ENCODE data around the gene CPA2. TPM values are rescaled to one million over a fixed set of nuclear protein-coding genes. Genes with fewer than 3 reads are reported as not detected.
A peak's percentile ranks its signal among the peaks of the same experiment; 100 is the strongest.

CPA2 gene
- total and polyA plus RNA-seq, 2 donors from 2014 or later = not detected

GRCh38 chr7:130277763-130278643 lies 11.3 kb downstream of the CPA2 start:
- no peaks in the 10 kb centered on the region for H3K36me3 ChIP-seq (ENCODE audit: control insufficient read depth in 2 of 3, insufficient read depth in 3 of 3, low read length in 3 of 3)
- intact Hi-C loops (cut with DNase I) = no loop called here

GRCh38 chr7:130278860-130279259 lies 12.2 kb downstream of the CPA2 start:
- intact Hi-C loops (cut with DNase I) = no loop called here
- peaks cover 0 to 22% (median 0%) of the 10 kb centered on the region in 3 donors for H3K4me1 ChIP-seq (ENCODE audit: control insufficient read depth in 2 of 3, insufficient read depth in 2 of 3, low read depth in 1 of 3, low read length in 3 of 3)
- H3K36me3 ChIP-seq (ENCODE audit: control insufficient read depth in 2 of 3, insufficient read depth in 3 of 3, low read length in 3 of 3) = no peaks in the 10 kb centered on the region
- peak in 3 of 5 donors; percentile 24 to 93 (median 75) for DNase-seq
- no peak overlapping the region for H3K4me3 ChIP-seq (ENCODE audit: low read length in 3 of 3)
- H3K9ac ChIP-seq (ENCODE audit: low read length in 3 of 3) = no peak overlapping the region
- no peak for FAIRE-seq
- H3K27ac ChIP-seq (ENCODE audit: low read depth in 2 of 2, low read length in 2 of 2) = no peak overlapping the region
- no peaks in the 10 kb centered on the region for H3K9me3 ChIP-seq (ENCODE audit: control insufficient read depth in 2 of 3, insufficient read depth in 1 of 3, low read length in 3 of 3)
- TF ChIP-seq, protein P1, sequence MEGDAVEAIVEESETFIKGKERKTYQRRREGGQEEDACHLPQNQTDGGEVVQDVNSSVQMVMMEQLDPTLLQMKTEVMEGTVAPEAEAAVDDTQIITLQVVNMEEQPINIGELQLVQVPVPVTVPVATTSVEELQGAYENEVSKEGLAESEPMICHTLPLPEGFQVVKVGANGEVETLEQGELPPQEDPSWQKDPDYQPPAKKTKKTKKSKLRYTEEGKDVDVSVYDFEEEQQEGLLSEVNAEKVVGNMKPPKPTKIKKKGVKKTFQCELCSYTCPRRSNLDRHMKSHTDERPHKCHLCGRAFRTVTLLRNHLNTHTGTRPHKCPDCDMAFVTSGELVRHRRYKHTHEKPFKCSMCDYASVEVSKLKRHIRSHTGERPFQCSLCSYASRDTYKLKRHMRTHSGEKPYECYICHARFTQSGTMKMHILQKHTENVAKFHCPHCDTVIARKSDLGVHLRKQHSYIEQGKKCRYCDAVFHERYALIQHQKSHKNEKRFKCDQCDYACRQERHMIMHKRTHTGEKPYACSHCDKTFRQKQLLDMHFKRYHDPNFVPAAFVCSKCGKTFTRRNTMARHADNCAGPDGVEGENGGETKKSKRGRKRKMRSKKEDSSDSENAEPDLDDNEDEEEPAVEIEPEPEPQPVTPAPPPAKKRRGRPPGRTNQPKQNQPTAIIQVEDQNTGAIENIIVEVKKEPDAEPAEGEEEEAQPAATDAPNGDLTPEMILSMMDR (IDR thresholded peaks at IDR 0.05; ENCODE audit: borderline replicate concordance, extremely low read depth, insufficient read depth) = no peak
- no peaks in the 10 kb centered on the region for H3K27me3 ChIP-seq (ENCODE audit: control insufficient read depth, insufficient read depth, low read length)

More at GRCh38 chr7:130277763-130278643, 11.3 kb downstream of the CPA2 start:
- DNase-seq (peak in 4 of 5 donors; percentile 88 to 96 (median 91)), FAIRE-seq (no peak)
- TF ChIP-seq, protein P1 (IDR thresholded peaks at IDR 0.05; ENCODE audit: borderline replicate concordance, extremely low read depth, insufficient read depth) = peak; percentile 69
- Histone ChIP-seq H3K4me3 (ENCODE audit: low read length in 3 of 3) (no peak overlapping the region), H3K27ac (ENCODE audit: low read depth in 2 of 2, low read length in 2 of 2) (no peak overlapping the region), H3K27me3 (ENCODE audit: control insufficient read depth, insufficient read depth, low read length) (no peaks in the 10 kb centered on the region), H3K4me1 (ENCODE audit: control insufficient read depth in 2 of 3, insufficient read depth in 2 of 3, low read depth in 1 of 3, low read length in 3 of 3) (peaks cover 0 to 23% (median under 1%) of the 10 kb centered on the region in 3 donors), H3K9me3 (ENCODE audit: control insufficient read depth in 2 of 3, insufficient read depth in 1 of 3, low read length in 3 of 3) (no peaks in the 10 kb centered on the region), H3K9ac (ENCODE audit: low read length in 3 of 3) (no peak overlapping the region)

DNA sequence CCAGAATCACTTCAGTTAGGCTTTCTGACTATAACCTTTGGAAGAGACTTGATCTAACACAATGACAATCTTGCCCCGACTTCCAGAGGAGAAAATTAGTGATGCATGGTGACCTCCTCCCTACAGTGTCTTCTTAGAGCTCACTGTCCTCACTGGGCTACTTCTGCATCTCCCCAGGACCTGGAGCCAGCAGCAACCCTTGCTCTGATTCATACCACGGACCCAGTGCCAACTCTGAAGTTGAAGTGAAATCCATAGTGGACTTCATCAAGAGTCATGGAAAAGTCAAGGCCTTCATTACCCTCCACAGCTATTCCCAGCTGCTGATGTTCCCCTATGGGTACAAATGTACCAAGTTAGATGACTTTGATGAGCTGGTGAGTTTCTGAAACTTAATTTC lies 12.6 kb downstream of the CPA2 start:
- no peak overlapping the region for H3K9ac ChIP-seq (ENCODE audit: low read length in 3 of 3)
- FAIRE-seq (no peak), DNase-seq (no peak)
- H3K27me3 ChIP-seq (ENCODE audit: control insufficient read depth, insufficient read depth, low read length) = no peaks in the 10 kb centered on the region
- no peak overlapping the region for H3K27ac ChIP-seq (ENCODE audit: low read depth in 2 of 2, low read length in 2 of 2)
- no peaks in the 10 kb centered on the region for H3K36me3 ChIP-seq (ENCODE audit: control insufficient read depth in 2 of 3, insufficient read depth in 3 of 3, low read length in 3 of 3)
- TF ChIP-seq, protein P1 (IDR thresholded peaks at IDR 0.05; ENCODE audit: borderline replicate concordance, extremely low read depth, insufficient read depth) = no peak
- intact Hi-C loops (cut with DNase I) = no loop called here
- peaks cover 0 to 18% (median 0%) of the 10 kb centered on the region in 3 donors for H3K4me1 ChIP-seq (ENCODE audit: control insufficient read depth in 2 of 3, insufficient read depth in 2 of 3, low read depth in 1 of 3, low read length in 3 of 3)
- no peaks in the 10 kb centered on the region for H3K9me3 ChIP-seq (ENCODE audit: control insufficient read depth in 2 of 3, insufficient read depth in 1 of 3, low read length in 3 of 3)
- no peak overlapping the region for H3K4me3 ChIP-seq (ENCODE audit: low read length in 3 of 3)

Data from kidney (tissue), 14 donors.